MM.1S (cell line): ENCODE results near the gene MUCL1.

Source experiments
- EZH2 ChIP-seq: fragments of 300-600 bp; sonication (generic); optimal IDR thresholded peaks from 2 replicates; pipeline ENCODE3; 2017; ENCODE audit warnings: low read depth, mild to moderate bottlenecking, antibody characterized with exemption, low read length, mixed read lengths
- TF ChIP-seq, protein P1 (sequence below): fragments of 300-600 bp; sonication (generic); IDR thresholded peaks from 2 replicates; pipeline ENCODE4 v1.5.1; 2016; ENCODE audit warnings: antibody characterized with exemption, low read length, mixed read lengths

DNA sequence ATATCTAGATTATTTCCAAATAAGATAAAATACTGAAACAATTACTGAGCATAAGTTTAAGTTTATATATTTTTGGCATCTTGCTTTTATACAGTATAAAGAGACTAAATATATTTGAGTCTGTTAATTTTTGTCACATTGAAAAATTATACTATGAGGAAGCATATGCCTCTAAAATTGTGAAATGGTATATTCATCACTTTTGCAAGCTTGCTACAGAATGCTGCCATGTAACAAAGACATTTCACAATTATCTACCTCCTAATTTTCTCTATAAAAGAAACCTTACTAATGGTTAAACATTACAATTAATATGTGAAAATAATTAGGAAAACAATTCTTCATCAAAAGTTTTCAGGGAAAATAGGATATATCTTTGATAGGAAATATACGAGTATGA lies 22.7 kb upstream of the MUCL1 start:
- TF ChIP-seq, protein P1, sequence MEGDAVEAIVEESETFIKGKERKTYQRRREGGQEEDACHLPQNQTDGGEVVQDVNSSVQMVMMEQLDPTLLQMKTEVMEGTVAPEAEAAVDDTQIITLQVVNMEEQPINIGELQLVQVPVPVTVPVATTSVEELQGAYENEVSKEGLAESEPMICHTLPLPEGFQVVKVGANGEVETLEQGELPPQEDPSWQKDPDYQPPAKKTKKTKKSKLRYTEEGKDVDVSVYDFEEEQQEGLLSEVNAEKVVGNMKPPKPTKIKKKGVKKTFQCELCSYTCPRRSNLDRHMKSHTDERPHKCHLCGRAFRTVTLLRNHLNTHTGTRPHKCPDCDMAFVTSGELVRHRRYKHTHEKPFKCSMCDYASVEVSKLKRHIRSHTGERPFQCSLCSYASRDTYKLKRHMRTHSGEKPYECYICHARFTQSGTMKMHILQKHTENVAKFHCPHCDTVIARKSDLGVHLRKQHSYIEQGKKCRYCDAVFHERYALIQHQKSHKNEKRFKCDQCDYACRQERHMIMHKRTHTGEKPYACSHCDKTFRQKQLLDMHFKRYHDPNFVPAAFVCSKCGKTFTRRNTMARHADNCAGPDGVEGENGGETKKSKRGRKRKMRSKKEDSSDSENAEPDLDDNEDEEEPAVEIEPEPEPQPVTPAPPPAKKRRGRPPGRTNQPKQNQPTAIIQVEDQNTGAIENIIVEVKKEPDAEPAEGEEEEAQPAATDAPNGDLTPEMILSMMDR, result no peak
- no peak for TF ChIP-seq EZH2
